Bone marrow (tissue), 2 donors: ENCODE results near the gene ARHGAP27.
"Not testable (repeated sequence)": the region's sequence is repeated elsewhere in the genome, so short reads cannot be mapped to it uniquely, and the experiment has no call there.

Experiments
- DNase-seq, 2 donors: peaks; one replicate each; lab custom pipeline; 2025; lab: John Stamatoyannopoulos, UW

ARHGAP27 gene

GRCh38 chr17:45361976-45362375 lies 70.7 kb downstream of the ARHGAP27 start:
- no peak for DNase-seq

- DNase-seq = no peak
Measured at GRCh38 chr17:45361451-45361850, 71.2 kb downstream of the ARHGAP27 start.

DNA sequence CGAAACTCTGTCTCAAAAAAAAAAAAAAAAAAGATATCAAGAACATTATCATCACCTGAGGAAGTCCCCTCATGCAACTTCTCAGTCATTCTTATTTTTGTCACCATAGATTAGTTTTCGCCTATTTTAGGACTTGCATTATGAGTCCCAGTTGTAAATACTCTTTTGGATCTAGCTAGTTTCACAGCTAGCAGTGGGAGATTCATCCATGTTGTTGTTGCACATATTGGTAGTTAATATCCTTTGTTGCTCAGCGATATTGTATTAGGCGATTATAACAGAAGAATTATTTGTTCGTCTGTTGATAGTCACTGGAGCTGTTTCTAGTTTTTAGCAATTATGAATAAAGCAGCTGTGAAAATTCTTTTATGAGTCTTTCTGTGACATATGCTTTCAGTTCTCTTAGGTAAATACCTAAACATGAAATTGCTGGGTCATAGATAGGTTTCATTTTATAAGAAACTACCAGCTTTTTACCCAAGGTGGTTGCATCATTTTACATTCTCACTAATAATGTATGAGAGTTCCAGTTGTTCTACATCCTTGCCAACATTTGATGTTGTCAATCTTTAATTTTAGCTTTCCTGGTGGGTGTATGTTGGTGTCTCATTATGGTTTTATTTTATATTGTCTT lies 75.2 kb downstream of the ARHGAP27 start:
- DNase-seq = no peak

GRCh38 chr17:45355087-45355486 lies 77.6 kb downstream of the ARHGAP27 start:
- DNase-seq = no peak

DNA sequence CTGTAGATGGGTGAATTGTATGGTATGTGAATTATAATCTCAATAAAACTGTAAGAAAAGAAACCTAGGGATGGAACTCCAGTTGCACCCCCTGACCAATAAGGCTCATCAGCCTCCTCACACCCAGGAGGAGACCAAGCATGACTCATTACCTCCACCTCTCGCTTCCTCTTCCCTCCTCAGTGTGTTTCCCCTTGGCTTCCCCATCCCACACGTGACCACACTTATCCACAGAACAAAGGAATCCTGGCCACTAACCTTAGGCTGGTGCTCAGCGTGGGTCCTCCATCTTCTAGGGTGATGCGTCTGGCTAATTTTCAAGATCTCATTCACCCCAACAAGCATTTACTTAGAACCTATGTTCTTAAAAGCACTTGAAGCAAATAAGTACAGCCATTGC lies 79.6 kb downstream of the ARHGAP27 start:
- DNase-seq = peak in 1 of 2 donors; percentile 60

- no peak for DNase-seq
Measured at GRCh38 chr17:45351831-45352230, 80.8 kb downstream of the ARHGAP27 start.

- no peak for DNase-seq
Measured at GRCh38 chr17:45347444-45347843, 85.2 kb downstream of the ARHGAP27 start.

DNA sequence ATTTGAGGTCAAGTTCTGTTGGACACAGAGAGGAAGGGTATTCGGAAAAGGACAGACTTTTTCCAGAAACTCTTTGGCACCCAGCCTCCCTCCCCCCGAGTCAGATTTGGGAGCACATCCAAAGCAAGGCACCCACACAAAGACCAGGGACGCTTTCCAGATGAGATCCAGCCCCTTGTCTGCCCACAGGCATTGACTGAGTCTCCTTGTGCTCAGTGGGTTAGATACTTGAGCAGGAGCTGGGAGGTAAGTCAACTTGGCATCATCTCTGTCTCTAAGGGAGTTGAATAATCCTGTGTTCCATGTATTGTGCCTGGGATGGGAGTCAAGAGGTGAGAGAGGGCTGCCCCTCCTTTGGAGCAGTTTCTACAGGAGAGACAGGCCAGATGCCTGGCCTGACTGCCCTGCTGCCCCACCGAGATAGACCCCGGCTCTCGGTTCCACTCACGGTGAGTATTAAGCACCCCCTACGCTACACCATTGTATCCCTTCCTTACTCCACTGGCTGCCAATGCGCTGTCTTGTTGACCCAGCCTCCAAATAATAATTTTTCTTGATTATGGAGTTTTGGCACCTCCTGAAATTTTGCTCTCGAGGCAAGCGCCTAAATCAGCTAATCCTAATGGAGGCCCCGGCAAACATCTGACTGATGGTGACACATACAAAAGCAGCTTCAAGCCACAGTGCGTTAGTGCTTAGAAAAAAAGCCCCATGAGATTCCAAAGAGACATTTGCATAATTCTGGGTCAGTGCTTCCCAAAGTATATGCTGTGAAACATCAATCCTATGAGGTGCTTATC lies 86.3 kb downstream of the ARHGAP27 start:
- DNase-seq = no peak

- DNase-seq = peak in 1 of 2 donors; percentile 75
Measured at GRCh38 chr17:45345554-45346215, 87.0 kb downstream of the ARHGAP27 start.

DNA sequence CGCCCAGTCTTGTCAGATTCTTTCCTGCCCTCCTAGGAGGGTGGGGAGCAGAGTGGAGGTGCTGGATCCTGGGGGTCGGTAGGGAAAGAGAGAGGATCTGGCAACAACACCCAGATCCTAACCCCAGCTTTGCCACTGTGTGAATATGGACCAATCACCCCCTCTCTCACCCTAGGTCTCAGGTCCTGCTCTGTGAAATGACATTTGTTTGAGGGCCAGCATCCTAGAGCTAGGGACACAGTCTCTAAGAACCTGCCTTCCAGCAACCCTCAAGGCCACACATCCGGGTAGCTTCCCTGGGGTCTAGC lies 87.5 kb downstream of the ARHGAP27 start:
- no peak for DNase-seq

- not testable (repeated sequence) for DNase-seq
Measured at GRCh38 chr17:45343967-45344664, 88.6 kb downstream of the ARHGAP27 start.
